COLO668 (cell line): ENCODE data around the gene FAAP20.
A peak's percentile ranks its signal among the peaks of the same experiment; 100 is the strongest.

Experiments used
- DNase-seq: peaks from one replicate; lab custom pipeline; 2025; ENCODE audit not compliant: unreplicated experiment; lab: John Stamatoyannopoulos, UW

The FAAP20 gene

DNA sequence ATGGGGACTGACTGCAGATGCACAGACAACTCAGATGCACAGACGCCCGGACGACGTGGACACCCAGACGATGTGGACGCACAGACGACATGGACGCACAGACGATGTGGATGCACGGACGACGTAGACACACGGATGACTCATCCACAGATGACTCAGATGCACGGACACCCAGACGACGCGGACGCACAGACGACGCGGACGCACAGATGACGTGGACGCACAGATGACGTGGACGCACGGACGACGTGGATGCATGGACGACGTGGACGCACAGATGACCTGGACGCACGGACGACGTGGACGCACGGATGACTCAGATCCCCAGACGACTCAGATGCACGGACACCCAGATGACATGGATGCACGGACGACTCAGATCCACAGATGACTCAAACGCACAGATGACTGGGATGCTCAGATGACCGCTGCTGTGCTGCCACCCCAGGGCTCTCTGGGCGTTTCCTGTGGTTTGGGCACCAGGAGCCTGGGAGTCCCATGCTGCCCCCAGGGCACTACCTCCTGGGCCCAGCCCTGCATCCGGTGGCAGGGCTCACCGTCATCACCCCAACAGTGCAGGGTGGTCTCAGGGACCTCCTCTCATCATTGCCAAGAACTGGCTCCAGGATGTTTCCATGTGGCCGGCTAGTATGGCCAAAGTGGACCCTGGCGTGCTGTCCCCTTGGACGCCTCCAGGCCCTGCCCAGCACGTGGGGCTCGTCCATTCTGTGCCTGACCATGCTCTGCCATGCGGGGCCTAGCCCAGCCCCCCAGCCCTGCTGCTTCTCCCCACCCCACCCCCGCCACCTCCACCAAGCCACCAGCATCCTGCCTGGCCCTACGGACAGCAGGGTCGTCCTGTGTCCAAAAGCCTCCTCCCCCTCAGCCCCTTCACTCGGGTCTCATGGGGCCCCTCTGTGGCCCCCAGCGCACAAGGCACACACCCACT lies 14.0 kb downstream of the FAAP20 start:
- DNase-seq: no peak

DNA sequence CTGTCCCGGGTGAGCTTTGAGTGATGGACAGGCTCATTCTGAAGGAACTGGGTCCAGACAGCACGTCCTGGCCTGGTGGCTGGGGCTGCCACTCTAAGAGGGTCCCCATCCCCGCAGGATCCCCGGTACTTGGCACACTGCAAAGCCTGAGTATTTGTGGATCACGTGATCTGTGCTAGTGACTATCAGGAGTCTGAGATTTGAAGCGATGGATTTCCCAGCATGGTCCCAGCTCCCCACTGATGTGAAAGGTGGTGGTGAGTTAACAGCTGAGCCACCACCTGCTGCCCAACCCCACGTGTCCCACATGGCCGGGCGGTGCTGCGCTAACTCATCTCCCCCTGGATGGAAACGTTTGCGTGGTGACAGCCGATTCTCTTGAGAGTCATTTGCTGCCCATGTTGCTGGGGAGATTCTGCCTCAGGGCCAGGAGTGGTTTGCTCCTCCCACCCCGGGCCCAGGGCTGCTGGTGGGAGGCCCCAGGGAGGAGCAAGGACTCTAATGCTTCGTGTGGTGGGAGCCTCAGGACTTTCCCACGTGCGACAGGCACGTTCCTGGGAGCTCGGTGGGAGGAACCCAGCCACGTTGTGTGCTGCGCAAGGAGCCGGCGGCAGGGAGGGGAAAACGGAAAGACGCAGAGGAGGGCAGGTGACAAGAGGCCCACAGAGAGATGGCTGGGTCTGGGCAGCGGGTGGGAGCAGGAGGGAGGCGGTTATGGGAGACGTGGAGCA lies 15.1 kb downstream of the FAAP20 start:
- DNase-seq: peak; percentile 41

GRCh38 chr1:2178875-2179274 lies 15.7 kb downstream of the FAAP20 start:
- DNase-seq: no peak

- no peak for DNase-seq
These were observed 16.5 kb downstream of the FAAP20 start for GRCh38 chr1:2177946-2178538.

DNA sequence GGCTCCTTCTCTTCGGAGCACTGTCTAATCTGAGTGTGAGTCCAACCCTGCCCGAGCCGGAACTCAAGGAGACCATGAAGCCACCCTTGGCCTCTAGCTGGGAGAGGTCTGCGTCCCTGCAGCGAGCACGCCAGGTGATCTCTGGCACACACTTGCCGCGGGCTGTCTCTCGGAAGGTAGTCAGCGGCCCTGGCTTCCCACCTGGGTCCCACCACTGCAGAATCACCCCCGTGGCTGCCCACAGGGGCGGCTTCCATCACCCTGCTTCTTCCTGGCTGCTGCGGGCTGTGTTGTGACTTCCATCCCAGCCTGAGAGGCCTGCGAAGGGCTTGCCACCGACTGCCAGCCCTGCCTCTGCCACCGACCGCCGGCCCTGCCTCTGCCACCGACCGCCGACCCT lies 17.0 kb downstream of the FAAP20 start:
- no peak for DNase-seq

DNA sequence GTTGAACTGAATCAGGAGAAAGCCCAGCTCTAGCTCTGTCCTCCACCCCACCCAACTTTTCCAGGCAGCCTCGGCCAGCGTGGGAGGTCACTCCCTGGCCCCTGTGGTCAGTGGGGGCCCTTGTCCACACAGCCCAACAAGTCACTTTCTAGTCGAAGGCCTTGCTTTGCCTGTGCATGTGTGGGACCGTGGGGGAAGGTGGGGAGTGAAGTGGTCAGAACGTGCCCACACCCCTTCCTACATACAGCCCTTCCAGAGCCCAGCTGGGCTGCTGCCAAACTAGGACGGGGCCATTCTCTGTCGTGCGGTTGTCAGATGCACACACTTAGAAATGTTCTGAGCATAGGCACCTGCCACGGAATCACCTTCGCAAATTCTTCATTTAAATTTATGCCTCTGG lies 18.0 kb downstream of the FAAP20 start:
- no peak for DNase-seq

DNA sequence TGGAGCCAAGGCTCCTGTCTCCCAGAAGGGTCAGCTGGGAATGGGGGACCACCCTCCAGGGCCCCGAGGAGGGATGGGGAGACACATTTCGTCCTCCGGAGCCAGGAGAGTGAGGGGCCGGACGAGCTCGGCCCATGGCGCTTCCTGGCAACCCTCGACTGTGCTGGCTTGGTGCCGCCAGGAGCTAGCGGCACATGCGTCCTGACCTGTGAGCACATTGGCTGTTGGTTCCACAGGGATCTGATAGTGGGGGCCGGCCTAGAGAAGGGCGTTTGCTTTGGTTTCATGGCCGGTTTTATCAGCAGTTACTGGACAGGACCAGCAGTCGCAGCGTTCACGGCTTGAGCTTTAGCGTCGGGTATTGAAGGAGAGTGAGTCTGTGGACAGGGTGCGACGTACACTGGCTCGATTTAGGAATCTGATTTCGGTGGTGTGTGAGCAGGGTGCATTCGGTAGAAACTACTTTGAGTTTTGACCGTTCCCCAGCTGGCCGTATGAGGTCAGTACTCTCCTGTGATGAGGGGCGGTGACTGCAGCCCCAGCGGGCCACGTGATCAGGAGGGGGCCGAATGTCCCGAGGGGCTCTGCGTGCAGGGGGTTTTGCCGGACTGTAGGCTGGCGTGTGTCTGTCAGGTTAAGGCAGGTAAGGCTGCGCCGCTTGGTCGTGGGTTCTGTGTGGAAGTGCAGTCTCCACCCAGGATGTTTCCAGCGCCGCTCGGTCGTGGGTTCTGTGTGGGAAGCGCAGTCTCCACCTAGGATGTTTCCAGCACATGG lies 18.7 kb downstream of the FAAP20 start:
- no peak for DNase-seq

DNA sequence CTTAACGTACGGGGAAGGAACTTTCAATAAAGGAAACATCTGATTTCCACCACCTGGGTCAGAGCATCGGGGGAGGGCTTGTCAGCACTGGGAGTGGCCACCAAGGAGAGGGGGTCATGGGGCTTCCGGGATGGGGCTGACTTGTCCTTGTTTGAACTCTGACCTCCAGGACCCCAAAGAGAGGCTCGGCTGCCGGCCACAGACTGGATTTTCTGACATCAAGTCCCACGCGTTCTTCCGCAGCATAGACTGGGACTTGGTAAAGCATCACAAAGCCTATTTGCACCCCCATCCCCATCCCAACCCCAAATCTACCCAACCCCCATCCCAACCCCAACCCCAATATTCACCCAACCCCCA lies 19.5 kb downstream of the FAAP20 start:
- DNase-seq: no peak

DNA sequence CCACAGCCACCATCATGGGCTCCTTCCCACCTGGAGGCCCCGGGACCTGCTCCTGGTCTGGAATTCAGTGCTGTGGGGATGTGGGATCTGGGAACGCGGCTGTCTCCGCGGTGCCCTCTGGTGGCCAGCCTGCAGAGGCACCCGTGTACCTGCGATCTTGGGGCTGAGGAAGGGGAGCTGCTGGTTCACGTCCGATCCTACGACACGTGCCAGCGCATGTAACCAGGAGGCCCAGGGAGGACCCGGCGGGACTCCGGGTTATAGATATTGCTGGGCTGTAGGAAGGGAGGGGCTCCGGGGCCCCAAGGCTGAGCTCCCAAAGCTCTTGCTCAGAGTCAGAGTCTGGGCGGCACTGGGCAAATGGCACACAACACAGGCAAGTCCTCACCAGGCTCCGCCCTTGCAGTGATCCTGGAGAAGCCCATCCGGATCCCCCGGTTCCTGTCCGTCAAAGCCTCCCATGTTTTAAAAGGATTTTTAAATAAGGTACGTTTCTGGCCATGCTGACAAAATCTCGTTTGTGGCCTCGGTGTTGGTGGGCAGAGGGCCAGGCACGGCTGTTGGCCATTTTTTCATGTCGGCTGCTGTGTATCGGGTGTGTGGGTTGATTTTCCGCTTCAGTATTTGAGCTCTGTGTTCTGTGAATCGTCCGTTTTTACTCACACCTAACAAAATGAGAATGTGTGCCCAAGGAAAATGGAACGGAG lies 20.1 kb downstream of the FAAP20 start:
- DNase-seq: peak; percentile 69

DNA sequence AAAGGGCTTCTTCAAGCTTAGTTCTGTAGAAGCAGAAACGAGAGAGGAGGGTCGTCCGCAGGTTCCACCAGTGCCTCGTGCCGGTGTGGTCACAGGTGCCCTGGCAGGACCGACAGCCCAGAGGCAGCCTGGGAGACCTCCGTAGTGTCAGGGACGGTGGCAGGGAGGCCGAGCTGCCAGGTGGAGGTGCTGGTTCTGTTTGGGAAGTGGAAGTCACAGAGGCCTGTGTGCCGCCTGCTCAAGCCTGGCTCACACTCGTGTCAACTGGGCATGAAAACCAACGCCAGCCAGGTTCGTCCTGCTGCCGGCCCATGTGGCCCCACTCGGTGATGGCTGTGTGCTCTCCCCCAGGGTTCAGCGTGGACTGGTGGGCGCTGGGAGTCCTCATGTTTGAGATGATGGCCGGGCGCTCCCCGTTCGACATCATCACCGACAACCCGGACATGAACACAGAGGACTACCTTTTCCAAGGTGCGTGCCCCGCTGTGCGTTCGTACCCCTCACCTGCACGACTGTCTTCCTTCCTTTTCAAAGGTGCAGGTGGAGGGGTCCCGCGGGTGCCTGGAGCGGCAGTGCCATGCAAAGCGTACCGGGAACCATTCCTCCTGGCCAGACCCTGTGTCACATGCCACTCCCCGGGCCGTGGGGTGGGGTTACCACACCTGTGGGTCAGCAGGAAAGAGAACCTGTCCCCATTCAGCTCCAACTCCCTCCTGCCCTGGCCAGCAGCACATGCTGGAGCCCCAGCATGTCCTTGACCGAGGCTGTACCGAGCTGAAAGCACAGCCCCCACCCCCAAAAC lies 20.8 kb downstream of the FAAP20 start:
- no peak for DNase-seq

GRCh38 chr1:2172551-2173146 lies 21.9 kb downstream of the FAAP20 start:
- DNase-seq: no peak

DNA sequence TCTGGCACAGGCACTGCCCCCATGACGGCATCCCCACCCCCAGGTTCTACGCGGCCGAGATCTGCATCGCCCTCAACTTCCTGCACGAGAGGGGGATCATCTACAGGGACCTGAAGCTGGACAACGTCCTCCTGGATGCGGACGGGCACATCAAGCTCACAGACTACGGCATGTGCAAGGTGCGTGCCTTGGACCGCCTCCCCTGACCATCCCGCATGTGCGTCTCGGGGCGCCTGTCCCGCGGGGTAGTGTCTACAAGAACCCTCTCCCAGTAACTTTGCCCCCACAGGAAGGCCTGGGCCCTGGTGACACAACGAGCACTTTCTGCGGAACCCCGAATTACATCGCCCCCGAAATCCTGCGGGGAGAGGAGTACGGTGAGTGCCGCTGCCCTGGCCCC lies 22.6 kb downstream of the FAAP20 start:
- no peak for DNase-seq

DNA sequence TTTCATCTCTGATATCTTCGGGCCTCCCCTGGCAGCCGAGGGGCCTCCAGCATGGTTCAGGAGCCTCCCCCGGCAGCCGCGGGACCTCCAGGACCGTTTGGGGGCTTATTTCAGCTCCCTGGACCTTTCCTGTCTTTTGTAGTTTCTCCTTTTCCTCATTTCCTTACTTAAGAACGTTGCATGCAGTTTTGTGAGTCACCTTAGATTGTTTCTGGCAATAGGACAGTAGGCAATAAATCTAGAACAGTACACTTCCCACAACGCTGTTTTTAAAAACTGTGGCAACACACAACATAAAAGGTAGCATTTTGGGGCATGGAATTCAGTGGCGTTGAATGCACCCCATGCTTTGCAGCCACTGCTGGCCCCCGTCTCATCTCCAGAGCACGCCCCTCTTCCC lies 24.4 kb downstream of the FAAP20 start:
- no peak for DNase-seq

DNA sequence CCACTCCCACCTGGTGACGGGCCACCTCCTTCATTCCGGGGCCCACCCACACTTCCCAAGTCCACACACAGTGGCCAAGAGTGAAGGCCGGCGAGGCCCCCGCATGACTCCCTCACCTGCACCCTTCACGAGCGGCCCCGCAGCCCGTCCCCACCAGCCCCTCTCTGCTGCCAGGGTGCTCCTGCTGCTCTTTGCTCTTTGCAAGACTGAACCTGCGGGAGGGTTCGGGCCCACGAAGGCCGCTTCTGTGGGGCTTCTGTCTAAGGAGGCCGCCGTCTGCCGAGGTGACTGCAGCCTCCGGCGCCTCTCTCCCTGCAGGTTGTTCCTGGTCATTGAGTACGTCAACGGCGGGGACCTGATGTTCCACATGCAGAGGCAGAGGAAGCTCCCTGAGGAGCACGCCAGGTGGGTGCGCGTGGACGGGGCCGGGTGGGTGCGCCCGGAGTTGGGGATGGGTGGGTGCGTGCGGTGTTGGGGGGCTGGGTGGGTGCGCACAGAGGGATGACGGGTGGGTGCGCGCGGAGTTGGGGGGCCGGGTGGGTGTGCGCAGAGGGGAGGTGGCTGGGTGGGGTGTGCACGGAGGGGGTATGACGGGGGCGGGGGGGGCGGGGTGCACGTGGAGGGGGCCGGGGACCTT lies 25.3 kb downstream of the FAAP20 start:
- no peak for DNase-seq

DNA sequence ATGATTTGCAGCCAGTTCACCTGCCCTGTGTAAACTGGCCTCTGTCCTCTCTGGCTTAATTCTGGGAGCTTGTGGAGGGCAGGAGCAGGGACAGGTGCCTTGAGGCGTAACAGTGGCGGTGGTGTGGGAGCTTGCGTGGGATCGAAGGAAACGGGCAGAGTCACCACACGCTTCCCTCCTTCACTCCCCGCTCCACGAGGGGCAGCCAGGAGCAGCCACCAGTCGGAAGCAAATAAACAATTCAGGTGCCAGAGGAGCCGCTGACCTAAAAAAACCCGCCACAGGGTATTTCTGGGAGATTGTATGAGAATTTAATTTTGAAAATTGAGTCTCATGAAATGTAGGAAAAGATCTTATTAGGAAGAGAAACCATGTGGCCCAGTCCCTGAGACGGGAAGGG lies 26.0 kb downstream of the FAAP20 start:
- DNase-seq: no peak

DNA sequence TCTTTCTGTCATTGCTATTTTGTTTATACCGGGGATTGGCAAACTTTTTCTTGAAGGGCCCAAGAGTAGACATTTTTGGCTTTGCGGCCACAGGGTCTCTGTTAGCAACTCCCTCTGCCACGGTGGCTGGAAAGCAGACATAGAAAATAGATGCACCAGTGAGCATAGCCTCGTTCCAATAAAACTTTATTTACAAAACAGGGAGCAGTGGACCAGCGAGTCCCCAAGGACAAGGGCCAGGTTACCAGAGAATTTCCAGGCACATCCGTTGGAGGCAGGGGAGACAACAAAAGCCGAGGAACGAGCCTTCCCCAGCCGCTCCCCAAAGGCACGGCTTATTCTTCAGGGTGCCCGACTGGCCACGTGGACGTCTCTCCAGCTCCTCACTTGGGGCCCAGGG lies 26.5 kb downstream of the FAAP20 start:
- DNase-seq: no peak

DNA sequence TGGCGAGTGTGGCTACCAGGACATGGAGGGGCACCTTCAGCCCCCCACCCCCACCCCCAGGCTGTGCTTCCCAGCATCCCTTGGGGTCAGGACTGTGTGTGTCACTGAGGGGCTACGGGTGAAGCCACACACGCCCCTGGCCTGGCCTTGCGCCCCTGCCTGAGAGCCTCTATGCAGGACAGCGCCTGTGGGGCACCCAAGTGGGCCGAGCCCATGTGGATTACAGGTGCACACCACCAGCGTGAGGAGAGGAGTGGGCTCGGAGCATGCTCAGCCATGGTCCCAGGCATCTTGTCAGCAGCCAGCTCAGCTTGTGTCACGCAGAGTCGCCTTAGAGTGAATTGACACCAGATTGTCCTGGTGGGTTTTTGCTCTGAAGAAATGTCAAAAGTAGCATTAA lies 27.9 kb downstream of the FAAP20 start:
- DNase-seq: no peak

DNA sequence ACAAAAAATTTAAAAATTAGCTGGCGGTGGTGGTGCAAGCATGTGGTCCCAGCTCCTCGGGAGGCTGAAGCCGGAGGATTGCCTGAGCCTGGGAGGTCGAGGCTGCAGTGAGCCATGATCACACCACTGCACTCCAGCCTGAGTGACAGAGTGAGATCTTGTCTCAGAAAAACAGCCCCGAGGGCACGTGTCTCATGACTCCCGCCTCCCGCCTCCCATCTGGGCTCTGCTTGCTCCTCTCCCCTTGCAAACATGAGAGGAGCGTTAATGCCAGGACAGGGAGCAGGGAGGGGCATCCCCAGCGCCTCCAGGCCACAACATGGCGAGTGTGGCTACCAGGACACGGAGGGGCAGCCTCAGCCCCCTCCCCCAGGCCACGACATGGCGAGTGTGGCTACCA lies 28.3 kb downstream of the FAAP20 start:
- no peak for DNase-seq

DNA sequence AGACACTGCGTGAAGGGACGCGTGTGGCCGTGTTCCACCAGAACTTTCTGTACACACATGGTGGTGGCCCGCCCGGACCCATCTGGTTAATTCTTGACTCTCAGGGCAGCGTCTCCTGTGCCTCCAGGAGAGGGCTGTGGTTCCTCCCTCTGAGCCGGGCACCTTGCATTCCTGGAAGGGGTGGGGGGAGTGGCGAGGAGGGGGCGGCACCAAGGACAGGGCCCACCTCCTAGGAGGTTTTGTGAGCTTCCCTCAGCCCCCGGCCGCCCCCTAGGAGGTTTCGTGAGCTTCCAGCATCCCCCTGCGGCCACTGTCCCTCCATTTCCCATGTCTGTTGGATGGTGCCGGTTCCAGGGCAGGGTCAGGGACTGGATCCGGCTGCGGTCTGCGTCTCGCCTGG lies 28.9 kb downstream of the FAAP20 start:
- no peak for DNase-seq
